ENCODE measurements around the gene GLIPR1L2.
"Not testable (repeated sequence)": the region's sequence is repeated elsewhere in the genome, so short reads cannot be mapped to it uniquely, and the experiment has no call there.

Gene GLIPR1L2

DNA sequence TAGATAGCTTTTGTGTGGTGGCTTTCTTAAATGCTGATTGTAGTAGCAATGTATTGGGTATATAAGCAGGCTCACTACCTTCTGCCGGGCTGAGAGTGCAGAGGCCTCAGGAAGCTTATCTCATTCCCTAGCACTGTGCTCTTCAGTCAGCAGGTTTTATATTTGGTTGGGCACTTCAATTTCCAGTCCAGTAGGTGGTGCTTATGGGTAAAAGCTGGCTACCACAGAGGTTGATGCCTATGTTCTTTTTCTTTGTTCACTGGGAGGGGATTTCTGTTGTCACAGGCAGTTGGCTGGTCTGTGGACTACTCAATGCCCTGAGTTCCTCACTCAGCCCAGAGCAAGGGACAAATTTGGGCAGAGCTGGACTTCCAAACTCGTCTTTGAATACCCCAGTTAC lies 46.7 kb downstream of the GLIPR1L2 start:
- DNase-seq (ENCODE audit: low read depth, low spot score), result peak; percentile 37

DNA sequence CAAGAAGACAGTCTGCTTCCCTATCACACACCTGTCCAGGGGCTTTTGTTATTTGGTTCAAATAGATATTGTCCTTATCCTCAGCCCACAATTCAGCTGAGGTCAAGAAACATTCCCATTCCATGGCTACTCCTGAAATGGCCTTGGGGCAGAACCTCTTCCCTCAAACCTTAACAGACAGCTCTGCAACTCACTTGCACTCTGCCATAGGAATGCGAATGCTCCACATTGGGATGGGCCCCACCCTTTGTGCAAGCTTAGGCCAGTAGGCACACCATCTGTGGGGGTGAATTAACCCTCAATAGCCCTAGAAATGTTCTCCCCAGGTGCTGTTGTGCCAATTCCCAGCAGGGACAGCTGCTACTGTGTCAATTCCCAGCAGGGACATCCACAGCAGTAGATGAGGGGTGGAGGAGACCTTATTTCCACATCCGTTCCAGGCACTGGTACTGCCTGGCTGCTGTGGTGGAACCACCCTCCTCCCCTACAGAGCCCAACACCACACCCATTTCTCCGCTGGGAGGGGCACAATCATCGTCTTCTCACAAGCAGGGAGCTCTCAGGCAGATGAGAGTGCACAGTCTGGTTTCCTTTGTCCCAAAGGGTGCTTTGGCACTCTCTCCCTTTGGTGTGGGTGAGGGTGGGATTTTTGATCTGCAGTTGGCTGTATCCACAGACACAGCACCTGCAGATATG lies 47.3 kb downstream of the GLIPR1L2 start:
- DNase-seq (ENCODE audit: low read depth, low spot score), result peak; percentile 52

DNA sequence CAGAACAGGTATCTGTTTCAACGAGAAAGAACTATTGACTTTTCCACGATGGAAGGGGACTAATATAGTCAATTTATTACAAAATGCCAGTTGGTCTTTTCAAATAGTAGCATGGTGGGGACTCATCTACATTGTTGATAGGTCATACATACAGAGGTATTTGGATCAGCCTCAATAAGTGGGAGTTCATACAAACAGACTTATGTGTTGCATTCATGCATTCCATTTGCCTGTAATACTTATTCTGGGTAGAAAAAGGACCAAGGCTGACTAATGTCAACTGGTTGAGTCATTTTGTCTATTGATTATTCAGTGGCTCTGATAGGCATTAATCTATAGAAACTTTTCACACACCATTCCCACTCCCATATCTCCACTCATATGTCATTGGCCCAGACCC lies 48.2 kb downstream of the GLIPR1L2 start:
- DNase-seq (ENCODE audit: low read depth, low spot score), result no peak

DNA sequence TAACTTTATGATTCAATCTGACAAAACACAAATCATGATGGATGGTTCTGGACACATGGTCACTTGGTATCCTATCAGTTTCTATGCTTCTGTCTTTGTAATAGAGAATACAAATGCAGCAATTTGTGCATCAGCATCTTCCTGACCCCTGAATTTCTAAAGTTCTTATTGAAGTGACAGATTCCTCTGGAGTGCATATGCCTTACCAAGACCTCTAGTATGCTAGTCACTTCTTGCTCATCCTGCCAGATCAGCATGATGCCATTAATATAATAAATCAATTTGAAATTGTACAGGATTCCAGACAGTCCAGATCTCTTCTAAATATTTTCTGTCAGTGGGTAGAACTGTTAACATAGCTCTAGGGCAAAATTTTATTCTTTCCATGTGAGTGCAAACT lies 49.0 kb downstream of the GLIPR1L2 start:
- no peak for DNase-seq (ENCODE audit: low read depth, low spot score)

DNA sequence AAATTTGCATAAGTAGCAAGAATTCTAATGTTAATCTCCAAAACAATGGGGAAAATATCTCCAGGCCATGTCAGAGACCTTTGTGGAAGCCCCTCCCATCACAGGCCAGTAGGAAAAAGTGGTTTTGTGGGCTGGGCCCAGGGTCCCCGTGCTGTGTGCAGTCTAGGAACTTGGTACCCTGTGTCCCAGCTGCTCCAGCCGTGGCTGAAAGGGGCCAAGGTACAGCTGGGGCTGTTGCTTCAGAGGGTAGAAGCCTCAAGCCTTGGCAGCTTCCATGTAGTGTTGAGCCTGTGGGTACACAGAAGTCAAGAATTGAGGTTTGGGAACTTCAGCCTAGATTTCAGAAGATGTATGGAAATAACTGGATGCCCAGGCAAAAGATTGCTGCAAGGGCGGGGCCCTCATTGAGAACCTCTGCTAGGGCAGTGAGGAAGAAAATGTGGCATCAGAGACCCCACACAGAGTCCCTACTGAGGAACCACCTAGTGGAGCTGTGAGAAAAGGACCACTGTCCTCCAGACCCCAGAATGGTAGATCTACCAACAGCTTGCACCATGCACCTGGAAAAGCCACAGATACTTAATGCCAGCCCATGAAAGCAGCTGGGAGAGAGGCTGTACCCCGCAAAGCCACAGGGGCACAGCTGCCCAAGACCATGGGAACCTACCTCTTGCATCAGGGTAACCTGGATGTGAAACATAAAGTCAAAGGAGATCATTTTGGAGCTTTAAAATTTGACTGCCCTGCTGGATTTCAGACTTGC lies 51.0 kb downstream of the GLIPR1L2 start:
- DNase-seq (ENCODE audit: low read depth, low spot score), result not testable (repeated sequence)

DNA sequence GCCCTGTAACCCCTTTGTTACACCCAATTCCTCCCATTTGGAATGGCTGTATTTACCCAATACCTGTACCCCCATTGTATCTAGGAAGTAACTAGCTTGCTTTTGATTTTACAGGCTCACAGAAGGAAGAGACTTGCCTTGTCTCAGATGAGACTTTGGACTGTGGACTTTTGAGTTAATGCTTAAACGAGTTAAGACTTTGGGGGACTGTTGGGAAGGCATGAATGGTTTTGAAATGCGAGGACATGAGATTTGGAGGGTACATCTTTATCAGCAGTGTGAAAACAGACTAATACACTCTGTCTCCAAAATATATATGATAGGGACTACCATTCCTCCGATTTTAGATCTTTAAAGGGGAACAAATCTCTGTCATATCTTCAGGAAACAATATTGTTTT lies 51.6 kb downstream of the GLIPR1L2 start:
- DNase-seq (ENCODE audit: low read depth, low spot score), result not testable (repeated sequence)

DNA sequence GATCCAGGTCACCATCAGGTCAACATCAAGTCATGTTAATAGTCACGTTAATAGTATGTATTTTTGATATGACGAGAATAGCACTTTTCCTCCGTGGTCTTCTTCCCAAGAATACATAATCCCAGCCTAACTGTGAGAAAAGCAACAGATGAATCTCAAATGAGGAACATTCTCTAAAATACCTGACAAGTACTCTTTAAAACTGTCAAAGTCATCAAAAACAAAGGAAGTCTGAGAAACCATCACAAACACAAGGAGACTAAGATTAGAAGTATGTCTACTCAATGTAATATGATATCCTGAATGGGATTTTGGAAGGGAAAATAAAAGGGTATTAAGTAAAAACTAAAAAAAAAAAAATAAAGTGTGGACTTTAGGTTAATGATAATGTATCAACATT lies 52.8 kb downstream of the GLIPR1L2 start:
- no peak for DNase-seq (ENCODE audit: low read depth, low spot score)

DNA sequence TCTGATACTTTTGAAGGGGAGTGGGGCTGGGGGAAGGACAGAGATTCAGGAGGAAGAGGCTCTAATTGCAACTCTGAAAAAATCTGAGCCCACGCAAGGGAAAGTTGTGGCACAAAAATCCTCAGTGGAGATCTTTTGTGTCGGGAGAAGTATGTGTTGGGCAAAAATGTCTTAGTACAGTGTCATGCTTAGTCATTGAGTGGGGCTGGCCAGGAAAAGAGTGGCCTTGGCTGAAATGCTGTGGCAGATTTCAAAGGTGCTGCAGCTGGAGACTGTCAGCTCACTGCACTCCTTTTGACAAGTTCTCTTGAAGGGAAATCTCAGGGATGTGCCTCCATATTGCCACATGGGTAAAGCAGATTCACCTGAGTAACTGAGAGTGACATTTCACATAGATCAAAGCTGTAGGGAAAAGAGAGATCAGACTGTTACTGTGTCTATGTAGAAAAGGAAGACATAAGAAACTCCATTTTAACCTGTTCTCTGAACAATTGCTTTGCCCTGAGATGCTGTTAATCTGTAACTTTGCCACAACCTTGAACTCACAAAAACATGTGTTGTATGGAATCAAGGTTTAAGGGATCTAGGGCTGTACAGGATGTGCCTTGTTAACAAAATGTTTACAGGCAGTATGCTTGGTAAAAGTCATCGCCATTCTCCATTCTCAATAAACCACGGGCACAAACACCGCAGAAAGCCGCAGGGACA lies 53.7 kb downstream of the GLIPR1L2 start:
- DNase-seq (ENCODE audit: low read depth, low spot score), result no peak

DNA sequence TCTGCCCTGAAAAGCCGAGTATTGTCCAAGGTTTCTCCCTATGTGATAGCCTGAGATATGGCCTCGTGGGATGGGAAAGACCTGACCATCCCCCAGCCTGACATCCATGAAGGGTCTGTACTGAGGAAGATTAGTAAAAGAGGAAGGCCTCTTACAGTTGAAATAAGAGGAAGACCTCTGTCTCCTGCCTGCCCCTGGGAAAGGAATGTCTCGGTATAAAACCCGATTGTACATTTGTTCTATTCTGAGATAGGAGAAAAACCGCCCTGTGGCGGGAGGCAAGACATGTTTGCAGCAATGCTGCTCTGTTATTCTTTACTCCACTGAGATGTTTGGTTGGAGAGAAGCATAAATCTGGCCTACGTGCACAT lies 54.2 kb downstream of the GLIPR1L2 start:
- not testable (repeated sequence) for DNase-seq (ENCODE audit: low read depth, low spot score)

DNA sequence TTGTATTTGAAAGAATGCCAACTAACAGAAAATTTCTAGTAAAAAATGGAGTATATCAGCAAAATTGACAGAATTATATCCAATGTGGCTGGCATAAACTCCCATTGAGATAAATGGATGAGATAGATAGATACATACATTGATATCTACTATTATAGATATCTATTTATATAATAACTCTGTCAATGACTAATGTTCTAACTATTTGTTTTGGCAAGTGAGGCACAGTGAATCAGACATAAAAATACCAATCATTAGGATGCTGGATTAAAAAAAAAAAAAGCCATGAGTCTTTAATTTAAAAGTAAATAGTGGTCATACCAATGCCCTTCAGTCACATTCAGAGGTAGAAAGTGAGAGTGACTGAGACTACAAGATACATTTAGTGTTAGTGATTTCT lies 56.0 kb downstream of the GLIPR1L2 start:
- no peak for DNase-seq (ENCODE audit: low read depth, low spot score)

DNA sequence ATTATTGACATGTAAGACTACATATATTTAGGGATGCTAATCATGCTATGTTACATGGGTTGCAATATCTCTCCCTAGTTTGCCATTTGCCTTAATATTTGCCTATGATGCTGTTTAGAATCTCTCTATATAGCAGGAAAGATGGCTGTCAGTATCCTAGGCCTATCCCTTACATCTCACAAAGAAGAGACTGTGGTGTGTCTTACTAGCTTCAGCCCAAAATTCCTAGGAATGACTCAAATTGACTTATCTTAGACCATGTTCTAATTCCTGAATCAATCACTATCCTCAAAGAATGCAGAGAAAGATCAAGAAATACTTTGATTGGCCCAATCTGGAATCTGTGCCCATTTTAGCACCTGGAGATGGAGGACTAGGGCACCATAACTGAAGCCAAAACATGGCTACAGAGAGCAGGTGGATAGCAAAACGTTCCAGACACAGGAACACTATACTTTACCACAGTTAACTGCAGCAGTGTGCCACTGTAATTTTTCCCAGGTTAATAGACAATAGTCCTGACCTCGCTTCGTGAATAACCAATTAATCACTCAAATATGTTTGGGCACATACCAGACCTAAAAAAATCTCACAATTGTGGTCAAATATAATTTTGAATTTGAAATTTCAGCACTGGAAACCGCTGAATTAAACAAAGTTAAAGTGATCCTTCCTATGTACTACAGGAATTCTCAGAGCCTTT lies 57.0 kb downstream of the GLIPR1L2 start:
- no peak for DNase-seq (ENCODE audit: low read depth, low spot score)

DNA sequence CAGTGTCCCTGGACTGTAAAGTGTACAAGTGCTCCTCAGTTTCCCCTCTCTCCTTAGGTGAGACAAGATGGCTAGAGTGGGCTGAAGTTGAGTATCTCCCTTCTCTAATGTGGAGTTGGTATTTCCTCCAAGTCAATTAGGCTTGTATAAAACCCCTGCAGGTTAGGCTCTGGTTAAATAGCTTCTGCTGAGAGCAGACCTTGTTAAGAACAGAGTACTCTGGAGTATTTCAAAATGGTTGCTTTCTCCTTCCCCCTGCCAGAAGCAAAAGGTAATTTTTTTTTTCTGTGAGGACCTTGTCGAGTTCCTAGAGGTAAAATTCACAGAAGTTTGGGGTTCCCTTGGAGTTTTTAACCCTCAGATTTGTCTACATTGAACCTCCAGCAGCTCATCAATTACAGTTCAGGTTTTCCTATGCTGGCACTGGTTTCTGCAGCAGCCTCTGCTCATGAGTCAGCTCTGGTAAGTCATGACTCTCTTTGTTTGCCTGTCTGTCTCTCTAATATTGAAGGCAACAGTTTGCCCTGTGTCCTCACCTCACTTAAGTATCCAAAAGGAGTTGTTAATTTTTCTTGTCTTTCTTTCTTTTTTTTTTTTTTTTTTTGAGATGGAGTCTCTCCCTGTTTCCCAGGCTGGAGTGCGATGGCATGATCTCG lies 61.9 kb downstream of the GLIPR1L2 start:
- DNase-seq (ENCODE audit: low read depth, low spot score), result no peak

DNA sequence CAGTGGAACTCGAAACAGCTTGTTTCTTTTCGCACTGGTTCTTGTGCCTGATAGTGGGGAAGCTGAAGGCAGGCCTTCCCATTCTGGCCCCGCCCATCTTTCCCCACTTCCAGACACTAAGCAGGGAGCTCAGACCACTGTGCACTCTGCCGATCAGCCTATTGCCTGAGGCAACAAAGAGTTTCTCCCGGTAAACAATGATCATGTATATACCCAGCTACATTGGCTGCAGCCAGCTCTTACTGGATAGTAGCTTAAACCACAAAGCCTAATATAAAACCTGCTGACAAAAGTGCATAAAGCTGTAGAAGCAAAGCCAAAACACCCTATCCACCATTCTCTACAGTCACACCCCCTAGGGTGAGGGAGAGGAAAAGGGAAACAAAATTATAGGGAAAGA lies 65.0 kb downstream of the GLIPR1L2 start:
- peak; percentile 52 for DNase-seq (ENCODE audit: low read depth, low spot score)

DNA sequence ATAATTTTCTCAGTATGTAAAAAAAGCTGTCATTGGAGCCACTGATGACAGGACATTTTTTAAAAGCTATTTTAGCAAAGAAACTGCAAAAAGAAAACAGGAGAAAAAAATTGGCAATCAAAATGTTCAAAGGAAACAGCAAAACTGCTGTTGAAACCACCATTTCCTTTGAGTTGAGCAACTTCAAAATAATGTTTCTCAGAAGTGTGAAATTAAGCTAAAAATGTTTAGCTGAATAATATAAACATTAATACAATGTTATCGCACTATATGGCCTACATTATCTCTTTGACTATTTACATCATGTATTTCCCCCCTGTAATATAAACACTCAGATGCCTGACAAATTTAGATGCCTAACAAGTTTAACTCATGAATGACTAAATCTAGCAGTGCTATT lies 66.3 kb downstream of the GLIPR1L2 start:
- no peak for DNase-seq (ENCODE audit: low read depth, low spot score)

DNA sequence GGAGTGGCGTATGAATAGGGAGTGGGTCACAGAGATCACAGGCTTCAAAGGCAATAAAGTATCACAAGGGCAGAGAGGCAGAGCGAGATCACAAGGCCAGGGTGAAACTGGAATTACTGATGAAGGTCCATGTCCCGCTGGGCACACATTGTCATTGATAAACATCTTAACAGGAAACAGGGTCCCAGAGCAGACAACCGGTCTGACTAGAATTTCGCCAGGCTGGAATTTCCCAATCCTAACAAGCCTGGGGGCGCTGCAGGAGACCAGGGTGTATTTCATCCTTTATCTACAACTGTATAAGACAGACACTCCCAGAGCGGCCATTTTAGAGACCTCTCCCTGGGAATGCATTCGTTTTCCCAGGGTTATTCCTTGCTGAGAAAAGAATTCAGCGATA lies 67.0 kb downstream of the GLIPR1L2 start:
- peak; percentile 59 for DNase-seq (ENCODE audit: low read depth, low spot score)

DNA sequence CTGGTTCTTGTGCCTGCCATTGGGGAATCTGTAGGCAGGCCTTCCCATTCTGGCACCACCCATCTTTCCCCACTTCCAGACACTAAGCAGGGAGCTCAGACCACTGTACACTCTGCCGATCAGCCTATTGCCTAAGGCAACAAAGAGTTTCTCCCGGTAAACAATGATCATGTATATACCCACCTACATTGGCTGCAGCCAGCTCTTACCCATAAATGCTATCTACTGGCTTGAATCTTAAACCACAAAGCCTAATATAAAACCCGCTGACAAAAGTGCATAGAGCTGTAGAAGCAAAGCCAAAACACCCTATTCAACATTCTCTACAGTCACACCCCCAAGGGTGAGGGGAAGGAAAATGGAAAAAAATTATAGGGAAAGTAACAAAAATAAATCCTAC lies 68.9 kb downstream of the GLIPR1L2 start:
- no peak for DNase-seq (ENCODE audit: low read depth, low spot score)

DNA sequence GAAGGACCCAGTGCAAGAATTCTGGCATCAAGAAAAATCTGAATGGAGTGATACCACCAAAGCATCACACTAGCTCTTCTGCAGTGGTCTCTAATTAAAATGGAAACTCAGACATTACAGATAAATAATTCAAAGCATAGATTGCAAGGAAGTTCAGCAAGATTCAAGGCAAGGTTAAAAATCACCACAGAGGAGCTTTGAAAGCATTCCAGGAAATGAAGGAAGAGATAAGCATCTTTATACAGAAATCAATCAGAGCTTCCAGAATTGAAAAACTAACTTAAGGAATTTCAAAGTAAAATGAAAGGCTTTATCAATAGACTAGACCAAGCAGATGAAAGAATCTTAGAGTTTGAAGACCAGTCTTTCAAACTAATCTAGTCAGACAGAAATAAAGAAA lies 69.3 kb downstream of the GLIPR1L2 start:
- no peak for DNase-seq (ENCODE audit: low read depth, low spot score)

DNA sequence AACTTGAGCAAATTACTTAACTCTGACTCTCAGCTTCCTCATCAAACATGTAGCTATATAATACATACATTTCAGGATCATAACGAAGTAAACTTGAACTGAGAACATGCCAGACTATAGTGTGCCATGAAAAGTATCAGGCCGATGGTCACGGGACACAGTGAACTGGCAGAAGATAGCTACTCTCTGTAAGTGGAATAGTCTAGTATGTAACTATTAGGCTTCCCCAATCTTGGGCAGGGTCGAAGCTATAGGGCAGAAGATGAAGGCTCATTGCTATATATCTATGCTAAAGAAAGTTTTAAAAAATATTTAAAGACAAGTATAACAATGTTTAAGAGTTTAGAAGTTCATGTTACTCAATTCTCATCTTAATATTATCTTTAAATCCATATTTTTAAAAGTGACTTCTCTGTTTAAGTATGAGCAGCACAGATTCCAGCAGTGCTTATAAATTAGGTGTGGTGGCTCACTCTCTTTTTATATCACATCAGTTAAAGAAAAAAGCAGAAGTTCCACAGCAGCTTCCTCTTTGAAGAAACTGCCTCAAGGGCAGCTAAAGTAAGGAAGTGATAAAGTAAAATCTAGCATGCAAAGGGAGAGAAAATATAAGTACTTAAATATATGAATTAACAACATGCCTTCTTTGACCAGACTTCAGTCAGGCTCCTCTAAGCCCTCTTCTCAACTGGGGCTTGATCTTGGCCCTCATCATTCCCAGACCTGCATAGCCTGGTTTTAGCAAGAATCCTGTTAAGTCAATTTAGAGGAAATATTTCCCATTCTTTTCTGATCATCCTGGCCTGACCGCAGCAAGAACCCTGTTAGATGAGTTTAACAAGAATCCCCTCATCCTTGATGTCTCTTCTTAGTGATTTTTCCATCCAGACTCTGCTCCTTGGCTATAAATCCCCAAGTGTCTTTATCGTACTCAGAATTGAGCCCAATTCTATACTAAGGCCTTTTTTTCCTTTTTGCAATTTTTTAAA lies 81.3 kb downstream of the GLIPR1L2 start:
- DNase-seq (ENCODE audit: low read depth, low spot score), result no peak

DNA sequence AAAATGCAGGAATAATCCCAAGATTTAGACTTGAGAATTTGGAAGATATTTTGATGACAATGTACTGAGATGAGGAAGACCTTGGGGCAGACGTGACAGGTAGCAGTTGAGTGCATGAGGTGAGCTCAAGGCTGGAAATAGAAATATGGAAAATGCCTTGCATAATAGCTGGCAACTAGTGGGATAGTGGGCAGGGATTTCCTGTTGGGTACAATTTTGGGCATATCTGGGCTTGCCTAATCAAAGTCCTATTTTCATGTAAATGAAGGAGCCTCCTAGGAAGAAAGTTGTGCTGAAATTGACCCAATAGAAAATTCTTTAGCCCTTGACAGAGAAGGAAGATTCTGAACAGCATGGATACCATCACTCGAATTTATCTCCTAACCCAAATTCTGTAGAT lies 83.2 kb downstream of the GLIPR1L2 start:
- DNase-seq (ENCODE audit: low read depth, low spot score), result no peak

DNA sequence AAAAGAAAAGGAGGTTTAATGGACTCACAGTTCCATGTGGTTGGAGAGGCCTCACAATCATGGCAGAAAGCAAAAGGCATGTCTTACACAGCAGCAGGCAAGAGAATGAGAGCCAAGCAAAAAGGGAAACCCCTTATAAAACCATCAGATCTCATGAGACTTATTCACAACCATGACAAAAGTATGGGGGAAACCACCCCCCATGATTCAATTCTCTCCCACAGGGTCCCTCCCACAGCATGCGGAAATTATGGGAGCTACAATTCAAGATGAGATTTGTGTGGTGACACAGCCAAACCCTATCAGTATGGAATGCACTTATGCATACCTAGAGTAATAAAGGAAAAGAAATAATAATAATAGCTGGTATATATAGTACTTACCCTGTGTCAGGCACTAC lies 85.2 kb downstream of the GLIPR1L2 start:
- DNase-seq (ENCODE audit: low read depth, low spot score), result no peak
